Measurements from ENCODE around the gene GEMIN2.
A peak's percentile ranks its signal among the peaks of the same experiment; 100 is the strongest.
"Not testable (repeated sequence)": the region's sequence is repeated elsewhere in the genome, so short reads cannot be mapped to it uniquely, and the experiment has no call there.

Gene GEMIN2
- 7.5 to 9.8 reads per million in 2 donors for total RNA-seq

GRCh38 chr14:39114073-39114838, at the start of gene GEMIN2:
TSS of gene GEMIN2 (plus strand) at chr14:39114323. CDS start at chr14:39114339, 16 bp downstream.
- peak; percentile 88 for DNase-seq

DNA sequence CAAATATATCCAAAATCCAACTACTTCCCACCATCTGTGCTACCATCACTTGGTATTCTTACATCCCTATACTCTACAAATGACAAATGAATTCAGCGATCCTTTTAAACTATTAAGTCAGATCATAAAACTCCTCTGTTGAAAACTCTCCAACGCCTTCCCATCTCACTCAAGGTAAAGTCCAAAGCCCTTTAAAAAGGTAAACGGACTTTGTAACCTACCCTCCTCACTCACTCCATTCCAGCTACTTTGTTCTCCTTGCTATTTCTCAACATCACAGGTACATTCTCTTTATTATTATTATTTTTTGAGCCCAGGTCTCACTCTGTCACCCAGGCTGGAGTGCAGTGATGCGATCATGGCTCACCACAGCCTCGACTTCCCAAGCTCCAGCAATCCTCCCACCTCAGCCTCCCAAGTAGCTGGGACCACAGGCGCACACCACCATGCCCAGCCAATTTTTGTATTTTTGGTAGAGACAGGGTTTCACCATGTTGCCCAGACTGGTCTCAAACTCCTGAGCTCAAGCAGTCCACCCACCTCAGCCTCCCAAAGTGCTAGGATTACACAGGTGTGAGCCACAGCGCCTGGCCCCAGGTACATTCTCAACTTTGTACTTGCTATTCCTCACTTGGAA, 44.8 kb upstream of the GEMIN2 start:
- DNase-seq: not testable (repeated sequence)

DNA sequence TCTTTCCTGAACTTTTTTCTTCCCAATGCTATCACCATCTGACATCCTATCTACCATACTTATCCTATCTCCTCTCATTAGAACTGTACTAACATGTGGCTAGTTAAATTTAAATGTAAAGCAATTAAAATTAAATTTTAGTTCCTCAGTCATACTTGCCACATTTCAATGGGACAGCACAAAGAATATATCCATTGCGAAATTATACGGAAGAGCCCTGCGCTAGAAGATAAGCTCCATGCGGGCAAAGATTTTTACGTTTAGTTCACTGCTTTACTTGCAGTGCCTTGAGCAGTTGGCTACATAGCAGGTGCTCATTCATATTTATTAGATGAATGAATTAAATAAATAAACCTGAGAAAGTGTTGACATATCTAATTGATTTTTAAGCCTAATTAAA, 44.2 kb upstream of the GEMIN2 start:
- DNase-seq: no peak

GRCh38 chr14:39071096-39071495, 43.0 kb upstream of the GEMIN2 start:
- DNase-seq: no peak

- DNase-seq: no peak
Measured at GRCh38 chr14:39080886-39081285, 33.2 kb upstream of the GEMIN2 start.

DNA sequence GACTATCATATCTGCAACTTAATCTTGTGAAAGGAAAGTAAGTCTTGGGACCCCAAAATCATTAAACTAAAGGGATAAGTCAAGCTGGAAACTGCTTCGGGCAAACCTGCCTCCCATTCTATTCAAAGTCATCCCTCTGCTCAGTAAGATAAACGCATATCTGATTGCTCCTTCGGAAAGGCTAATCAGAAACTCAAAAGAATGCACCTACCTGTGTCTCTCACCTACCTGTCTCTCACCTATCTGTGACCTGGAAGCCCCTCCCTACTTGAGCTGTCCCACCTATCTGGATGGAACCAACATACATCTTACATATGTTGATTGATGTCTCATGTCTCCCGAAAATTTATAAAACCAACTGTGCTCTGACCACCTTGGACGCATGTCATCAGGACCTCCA, 31.0 kb upstream of the GEMIN2 start:
- no peak for DNase-seq

- no peak for DNase-seq
Measured at GRCh38 chr14:39085933-39086332, 28.2 kb upstream of the GEMIN2 start.

GRCh38 chr14:39087493-39087892, 26.6 kb upstream of the GEMIN2 start:
- no peak for DNase-seq

DNA sequence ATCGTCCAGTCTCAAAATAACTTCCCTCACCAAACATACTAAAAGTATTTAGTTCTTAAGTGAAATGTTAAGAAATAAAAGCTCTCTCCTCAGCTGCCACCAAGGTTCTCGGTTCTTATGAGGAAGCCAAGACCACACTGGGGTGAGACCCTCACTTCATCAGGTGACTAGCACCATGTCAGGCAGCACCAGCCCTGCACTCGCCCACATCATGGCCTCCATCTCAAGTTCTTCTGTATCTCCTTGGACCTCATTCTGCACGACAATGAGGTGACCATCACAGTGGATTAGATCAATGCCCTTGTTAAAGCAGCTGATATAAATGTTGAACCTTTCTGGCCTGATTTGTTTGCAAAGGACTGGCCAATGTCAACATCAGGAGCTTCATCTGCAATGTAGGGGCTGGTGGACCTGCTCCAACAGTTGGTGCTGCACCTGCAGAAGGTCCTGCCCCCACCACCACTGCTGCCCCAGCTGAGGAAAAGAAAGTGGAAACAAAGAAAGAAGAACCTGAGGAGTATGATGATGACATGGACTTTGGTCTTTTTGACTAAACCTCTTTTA, 23.5 kb upstream of the GEMIN2 start:
- DNase-seq: no peak

DNA sequence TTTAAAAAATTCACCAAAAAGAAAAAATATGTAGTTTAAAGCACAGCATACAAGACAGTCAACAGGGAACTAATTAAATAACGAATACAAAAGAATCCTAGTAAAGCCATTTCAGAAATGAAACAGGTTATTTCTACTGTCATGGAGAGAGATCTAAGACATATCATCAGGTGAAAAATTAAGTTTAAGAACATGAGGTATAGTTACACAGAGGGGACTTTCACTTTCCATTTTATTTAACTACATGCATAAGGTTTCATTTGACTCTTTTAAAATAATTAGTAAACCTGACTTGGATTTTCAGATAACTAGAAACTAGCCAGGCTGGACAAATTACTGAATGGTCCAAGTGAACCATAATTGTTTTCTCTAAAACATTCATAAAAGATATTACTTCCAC, 22.4 kb upstream of the GEMIN2 start:
- no peak for DNase-seq

DNA sequence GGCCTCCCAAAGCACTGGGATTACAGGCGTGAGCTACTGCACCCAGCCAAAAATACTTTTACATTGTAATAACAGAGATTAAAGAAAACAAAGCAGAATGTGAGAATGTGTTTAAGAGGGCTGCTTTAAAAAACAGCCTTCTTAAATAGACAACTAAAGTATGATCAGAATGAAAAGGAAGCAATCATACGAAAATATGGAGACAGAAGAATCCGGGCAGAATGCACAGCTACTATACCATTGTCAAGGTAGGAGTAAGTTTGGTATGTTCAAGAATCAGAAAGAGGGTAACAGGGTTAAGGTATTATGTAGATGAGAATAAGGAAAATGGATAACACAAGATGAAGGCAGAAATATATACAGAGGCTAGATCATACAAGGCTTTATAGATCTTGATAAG, 19.6 kb upstream of the GEMIN2 start:
- no peak for DNase-seq

GRCh38 chr14:39097159-39097558, 17.0 kb upstream of the GEMIN2 start:
- DNase-seq: no peak

- not testable (repeated sequence) for DNase-seq
Measured at GRCh38 chr14:39099215-39099614, 14.9 kb upstream of the GEMIN2 start.

GRCh38 chr14:39099748-39100147, 14.4 kb upstream of the GEMIN2 start:
- no peak for DNase-seq

GRCh38 chr14:39102265-39102968, 11.7 kb upstream of the GEMIN2 start:
- no peak for DNase-seq

DNA sequence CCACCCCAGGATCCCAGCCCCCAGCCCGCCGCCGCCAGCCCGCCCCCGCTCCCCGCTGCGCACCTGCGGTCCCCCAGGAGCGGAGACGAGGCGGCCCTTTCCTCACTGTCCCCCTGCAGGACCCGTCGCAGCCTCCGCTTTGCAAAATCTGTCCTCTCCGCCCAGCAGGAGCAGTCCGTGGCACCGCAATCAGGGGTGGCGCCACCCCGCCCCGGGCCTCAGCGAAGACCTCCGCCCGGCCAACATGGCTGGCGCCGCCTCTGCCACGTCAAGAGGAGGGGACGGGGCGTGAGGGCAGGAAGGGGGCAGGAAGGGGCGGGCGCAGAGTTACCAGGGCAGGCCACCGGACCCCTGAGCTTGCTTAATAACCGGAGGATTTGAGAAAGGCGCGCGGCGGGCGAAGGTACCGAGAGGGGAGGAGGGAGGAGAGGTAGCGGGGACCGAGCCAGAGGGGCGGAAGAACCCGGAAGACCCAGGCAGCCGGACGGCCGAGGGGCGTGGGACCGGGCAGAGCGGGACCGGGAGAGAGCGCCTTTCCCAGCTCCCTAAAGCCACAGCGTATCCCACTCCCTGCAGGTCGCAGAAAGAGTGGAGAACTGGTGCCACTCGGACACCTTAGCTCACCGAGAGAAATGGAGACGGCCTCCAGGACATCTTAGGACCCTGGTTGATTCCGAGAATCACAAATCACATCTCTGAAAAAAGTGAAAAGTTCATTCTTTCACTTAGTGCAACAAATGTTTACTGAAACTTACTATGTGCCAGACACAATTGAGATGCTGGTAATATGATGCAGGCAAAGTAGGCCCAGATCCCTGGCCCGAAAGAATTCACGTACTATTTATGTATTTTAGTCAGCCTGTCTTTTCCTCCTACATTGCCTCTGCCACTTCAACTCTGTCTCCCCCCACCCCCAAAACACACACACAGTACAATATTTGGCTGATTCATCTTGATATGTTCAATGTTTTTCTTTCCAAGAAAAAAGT, 10.9 kb upstream of the GEMIN2 start, which contains the start of gene SEC23A:
Gene SEC23A (minus strand): TSS at position 267 of the 989 bp plus-strand sequence. CDS start 7,117 bp downstream, outside the sequence.
- DNase-seq: peak; percentile 82

- DNase-seq: not testable (repeated sequence)
Measured at GRCh38 chr14:39104078-39104801, 9.9 kb upstream of the GEMIN2 start.

DNA sequence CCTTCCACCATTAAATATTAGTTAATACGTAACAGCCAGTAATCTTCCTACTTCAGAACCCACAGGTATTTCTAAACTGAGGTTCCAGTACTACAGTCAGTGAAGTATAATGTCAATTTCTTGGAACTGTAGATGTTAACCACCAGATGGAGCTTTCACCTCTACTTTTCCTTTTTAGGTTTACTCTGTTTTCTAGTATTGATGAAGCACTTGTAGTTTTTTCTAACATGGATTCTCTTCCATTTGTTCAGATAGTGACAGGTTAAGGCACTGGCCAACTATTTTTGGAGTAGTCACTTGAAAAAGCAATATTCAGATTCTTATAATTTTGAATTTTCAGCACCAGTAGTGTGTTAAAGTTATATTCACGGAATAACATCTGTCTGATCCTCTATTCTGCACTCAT, 6.5 kb upstream of the GEMIN2 start:
- no peak for DNase-seq

- no peak for DNase-seq
Measured at GRCh38 chr14:39108791-39109190, 5.3 kb upstream of the GEMIN2 start.

DNA sequence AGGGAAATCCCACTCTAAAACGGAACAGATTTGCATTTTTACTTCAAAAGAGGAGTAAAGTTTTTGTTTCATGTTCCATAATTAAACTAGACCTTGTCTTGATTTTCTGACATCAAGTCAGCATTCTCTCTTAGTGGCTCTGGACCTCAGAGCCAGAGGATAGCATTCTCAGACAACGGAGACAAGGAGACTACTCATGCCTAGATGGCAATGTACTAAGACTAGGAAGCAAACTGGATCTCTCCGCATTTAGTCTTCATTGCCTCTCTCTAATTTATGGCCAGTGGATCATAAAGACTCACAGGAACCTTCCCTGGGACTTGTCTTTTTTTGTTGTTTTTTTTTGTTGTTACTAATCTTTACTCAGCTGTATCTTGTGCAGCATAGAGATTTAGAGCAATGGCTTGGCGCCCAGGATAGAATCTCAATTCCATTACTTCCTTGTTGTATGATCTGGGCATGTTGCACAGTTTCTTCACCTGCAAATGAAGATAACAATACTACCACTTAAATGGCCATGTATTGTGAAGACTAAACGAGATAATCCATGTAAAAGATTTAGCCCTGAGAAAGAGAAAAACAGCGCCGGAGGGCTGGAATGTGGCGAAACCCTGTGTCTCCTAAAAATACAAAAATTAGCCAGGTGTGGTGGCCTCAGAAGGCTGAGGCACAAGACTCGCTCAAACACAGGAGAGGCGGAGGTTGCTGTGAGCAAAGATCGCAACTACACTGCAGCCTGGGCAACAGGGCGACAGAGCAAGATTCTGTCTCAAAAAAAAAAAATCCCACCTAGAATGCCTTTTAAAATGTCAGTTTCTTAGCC, 4.0 kb upstream of the GEMIN2 start:
- DNase-seq: no peak
